Activated naive CD8-positive, alpha-beta T cell treated with anti-CD3 and anti-CD28 coated beads, Interleukin-2, amount 50 U/mL, for 16 hours (primary cell): ENCODE data around the gene WDR19.
"Not testable (repeated sequence)": the region's sequence is repeated elsewhere in the genome, so short reads cannot be mapped to it uniquely, and the experiment has no call there.

Experiments used
- DNase-seq: peaks from one replicate; pipeline ENCODE4 v3.0.0-alpha.2; 2020; ENCODE audit warnings: low read depth, low spot score

Gene WDR19

GRCh38 chr4:39233114-39233513 is 50.8 kb downstream of the WDR19 start:
- DNase-seq: no peak

DNA sequence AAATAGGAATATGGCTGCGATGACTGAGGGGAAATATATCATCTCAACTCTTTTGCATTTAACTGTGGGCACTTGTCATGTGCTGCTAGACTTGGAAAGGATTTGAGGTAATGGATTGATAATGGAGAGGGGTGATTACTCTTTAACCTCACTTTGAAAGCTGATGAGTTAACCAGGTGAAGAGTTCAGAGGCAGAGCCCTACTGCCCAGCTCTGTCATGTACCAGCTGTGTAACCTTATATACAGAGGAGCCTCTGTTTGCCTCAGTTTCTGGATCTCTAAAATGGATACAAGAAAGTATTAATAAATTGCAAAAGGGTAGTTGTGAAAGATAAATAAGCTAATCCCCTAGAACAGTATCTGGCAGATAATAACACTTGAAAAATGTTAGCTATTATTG is 51.5 kb downstream of the WDR19 start:
- no peak for DNase-seq

GRCh38 chr4:39235021-39235420 is 52.7 kb downstream of the WDR19 start:
- DNase-seq: no peak

- DNase-seq: no peak
Measured at GRCh38 chr4:39235696-39236095, 53.4 kb downstream of the WDR19 start.

DNA sequence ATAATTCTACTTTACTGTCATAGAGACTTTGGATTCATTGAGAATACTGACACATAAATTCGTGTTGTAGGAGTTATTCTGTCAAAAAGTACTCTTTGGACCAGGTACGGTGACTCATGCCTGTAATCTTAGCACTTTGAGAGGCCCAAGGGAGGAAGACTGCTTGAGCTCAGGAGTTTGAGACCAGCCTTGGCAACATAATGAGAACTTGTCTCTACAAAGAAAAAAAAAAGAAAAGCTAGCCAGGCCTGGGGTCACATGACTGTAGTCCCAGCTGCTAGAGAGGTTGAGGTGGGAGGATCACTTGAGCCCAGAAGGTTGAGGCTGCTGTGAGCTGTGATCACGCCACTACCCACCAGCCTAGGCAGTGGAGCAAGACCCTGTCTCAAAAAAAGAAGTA is 54.9 kb downstream of the WDR19 start:
- no peak for DNase-seq

DNA sequence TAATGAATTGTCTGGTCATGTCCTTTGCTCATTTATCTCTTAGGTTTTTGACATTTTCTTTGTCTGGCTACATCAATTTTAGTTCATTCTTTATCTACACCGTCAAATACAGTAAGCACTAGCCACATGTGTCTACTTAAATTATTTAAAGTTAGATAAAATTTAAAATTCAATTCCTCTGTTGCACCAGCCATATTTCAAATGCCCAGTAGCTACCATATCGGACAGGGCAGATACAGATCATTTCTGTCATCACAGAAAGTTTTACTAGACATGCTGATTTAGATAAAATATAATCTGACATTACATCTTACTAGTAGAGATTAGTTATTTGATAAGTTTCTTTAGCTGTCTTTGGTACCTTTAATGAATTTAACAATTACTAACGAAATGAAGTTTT is 61.1 kb downstream of the WDR19 start:
- DNase-seq: no peak

DNA sequence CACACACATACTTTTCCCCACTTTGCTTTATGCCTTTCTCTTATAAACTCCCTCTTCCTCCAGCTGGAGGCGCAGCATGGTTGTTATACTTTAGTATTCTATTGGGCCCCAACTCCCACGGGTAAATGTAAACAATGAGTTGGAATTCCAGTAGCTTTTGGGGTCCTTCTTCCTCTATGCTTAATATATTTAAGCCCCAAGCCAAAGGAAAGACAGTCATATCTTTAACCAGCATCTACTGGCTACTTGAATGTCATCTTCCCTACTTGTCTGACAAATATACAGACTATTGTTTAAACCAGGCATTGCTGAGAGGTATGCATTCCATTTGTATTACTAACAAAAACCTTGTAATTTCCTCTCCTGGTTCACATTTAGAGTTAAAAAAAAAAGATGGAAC is 72.9 kb downstream of the WDR19 start:
- DNase-seq: no peak

DNA sequence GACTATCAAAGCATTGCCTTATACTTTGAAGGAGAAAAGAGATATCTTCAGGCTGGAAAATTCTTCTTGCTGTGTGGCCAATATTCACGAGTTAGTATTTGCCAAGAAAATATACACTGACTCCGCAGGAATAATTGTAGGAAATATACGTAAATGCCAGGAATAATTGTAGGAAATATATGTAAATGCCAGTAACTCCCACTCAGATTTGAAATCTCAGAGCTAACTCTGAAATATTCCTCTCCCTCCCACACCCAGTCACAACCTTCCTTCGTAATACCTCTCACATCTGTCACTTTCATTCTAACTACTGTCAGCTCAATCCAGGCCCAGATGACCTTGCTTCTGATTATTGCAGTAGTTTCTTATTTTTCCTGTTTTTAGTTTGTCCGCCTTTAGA is 73.5 kb downstream of the WDR19 start:
- DNase-seq: no peak

DNA sequence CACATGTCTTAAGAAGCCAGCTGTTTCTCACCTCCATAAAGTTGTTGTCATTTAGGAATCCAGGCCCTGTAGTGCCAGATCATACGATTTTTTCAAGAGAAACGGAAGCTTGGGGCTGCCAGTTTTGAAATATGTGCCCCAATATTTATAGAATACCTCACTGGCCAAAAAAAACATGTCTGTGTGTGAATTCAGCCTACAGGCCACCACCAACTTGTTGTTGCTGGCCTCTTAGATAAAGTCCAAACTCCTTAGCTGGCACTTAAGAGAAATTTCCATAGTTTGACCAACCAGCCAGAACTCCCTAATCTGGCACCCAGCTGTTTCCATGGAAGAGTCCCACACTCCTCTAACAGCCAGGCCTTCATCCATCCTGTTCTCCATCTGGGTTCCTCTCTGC is 74.1 kb downstream of the WDR19 start:
- DNase-seq: no peak

- DNase-seq: no peak
Measured at GRCh38 chr4:39259571-39260330, 77.4 kb downstream of the WDR19 start.

DNA sequence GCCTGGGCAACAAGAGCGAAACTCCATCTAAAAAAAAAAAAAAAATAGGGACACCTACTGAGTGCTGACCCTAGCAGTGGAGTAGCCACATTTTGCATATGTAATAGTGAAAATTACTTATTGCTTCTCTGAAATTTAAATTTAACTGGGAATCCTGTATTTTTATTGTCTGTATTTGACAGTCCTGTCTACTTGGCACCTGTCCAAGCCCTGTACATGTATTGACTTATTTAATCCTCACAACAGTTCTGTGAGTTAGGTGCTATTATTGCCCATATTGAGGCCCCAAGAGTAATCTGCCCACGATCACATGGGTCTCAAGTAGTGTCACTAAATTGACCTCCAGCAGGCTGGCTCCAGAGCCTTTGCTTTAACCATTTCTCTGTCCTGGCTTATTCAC is 81.6 kb downstream of the WDR19 start:
- no peak for DNase-seq

GRCh38 chr4:39274503-39274902 is 92.2 kb downstream of the WDR19 start:
- DNase-seq: no peak

- DNase-seq: not testable (repeated sequence)
Measured at GRCh38 chr4:39277661-39278060, 95.3 kb downstream of the WDR19 start.

GRCh38 chr4:39278476-39278875 is 96.1 kb downstream of the WDR19 start:
- no peak for DNase-seq

DNA sequence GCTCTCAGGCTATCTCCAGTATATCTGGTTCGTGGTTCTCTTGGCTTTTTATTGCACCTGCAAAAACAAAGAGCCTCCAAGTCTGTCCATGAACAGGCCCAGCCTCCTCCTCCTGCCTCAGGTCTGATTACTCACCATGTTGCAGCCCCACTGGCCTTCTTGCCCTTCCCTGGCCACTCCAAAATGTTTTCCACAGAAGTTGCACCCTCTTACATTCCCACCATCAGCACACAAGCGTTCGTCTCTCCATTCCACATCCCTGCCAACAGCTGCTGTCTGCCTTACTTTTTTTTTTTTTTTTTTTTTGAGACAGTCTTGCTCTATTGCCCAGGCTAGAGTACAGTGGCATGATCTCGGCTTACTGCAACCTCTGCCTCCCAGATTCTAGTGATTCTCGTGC is 97.1 kb downstream of the WDR19 start:
- DNase-seq: no peak

GRCh38 chr4:39280770-39281169 is 98.4 kb downstream of the WDR19 start:
- DNase-seq: no peak

DNA sequence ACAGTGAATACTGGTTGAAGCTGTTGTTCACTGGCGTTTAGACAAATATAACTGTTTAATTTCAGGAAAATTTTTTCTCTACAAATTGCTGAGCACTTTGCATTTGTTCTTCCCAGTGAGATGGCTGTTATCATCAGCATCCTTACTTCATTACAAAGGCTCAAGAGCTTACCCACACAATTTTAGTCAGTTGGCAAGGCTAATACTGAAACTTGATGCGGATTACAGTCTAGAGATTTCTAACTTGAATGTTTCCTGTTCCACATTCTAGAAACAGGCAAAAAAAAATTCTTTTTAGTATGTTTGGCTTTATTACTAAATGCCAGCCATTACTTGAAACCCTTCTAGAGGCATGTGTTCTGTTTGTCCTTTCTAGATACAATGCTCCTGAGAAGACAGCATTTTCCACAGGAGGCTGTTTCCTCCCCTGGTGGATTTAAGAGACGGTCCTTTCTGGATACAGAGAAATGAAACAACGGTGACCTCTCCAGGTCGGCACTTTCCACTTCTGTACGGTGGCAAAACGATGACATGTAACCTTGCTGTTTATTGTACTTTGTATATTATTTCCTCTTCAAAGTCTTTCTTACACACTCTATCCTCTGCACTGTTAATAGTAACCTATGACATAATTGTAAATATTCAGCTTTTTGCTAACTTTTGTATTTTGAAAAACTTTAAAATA is 102.9 kb downstream of the WDR19 start:
- DNase-seq: no peak

DNA sequence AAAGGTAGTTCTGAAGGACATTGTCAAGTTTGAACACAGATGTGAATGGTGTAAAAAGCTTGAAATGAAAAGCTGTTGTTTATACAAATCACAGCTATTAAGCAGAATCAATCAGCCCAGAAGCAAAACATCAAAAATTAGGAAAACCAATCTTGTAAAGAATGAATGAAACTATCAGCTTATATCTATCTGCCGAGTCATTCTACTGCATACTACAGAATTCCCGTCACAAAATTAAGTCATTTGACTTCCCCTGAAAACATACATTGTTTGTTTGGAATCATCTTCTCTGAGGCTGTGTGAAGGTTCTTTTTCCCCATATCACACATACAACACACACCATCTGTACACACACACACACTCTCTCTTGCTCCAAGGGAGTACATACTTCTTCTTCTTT is 103.5 kb downstream of the WDR19 start:
- DNase-seq: no peak

- no peak for DNase-seq
Measured at GRCh38 chr4:39286263-39286662, 103.9 kb downstream of the WDR19 start.

- DNase-seq: no peak
Measured at GRCh38 chr4:39287223-39287622, 104.9 kb downstream of the WDR19 start.

GRCh38 chr4:39291686-39292085 is 109.4 kb downstream of the WDR19 start:
- DNase-seq: no peak

DNA sequence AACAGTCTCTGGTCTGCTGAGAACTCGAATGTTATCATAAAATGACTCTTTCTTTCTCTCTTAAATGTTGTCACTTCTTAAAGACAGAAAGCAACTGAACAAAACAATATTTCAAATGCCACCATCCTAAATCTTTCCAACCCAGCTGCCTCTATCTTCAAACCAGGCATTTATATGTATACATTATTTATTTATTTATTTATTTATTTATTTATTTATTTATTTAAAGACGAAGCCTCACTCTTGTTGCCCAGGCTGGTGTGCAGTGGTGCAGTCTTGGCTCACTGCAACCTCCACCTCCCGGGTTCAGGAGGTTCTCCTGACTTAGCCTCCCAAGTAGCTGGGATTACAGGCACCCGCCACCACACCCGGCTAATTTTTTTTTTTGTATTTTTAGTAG is 110.1 kb downstream of the WDR19 start:
- DNase-seq: not testable (repeated sequence)

GRCh38 chr4:39295784-39296183 is 113.5 kb downstream of the WDR19 start:
- DNase-seq: no peak
